ENCODE results near the gene BCL2L13. TPM values are rescaled to one million over a fixed set of nuclear protein-coding genes. Genes with fewer than 3 reads are reported as not detected.

Gene BCL2L13
- polyA plus RNA-seq, 6 donors from 2014 or later: 21.5 to 49.5 (median 47.7) TPM

DNA sequence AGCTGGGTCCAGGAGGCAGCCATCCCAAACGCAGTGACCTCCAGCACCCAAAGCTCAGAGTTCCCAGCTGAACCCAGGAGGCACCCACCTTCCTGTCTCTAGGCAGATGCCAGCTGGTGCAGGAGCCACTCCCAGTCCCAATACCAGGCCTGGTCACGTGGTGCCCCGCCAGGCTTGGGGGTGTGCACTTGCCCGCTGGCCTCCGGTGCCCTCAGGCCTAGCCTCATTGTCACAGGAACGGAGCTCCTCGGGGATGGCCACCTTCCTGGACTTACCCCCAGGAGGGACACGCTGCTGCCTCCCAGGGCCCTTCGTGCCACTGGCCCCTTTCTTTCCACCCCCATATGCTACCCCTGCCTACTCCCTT lies 131.1 kb downstream of the BCL2L13 start:
- peak overlapping the region in 4 of 6 donors; percentile 24 to 93 (median 74) for H3K27ac Mint-ChIP-seq
- no peak for DNase-seq
- H3K4me3 Mint-ChIP-seq: peak overlapping the region in 1 of 8 donors; percentile 43
- peaks cover 37 to 57% (median 44%) of the 10 kb centered on the region in 3 donors for H3K4me1 Mint-ChIP-seq
- no peaks in the 10 kb centered on the region for H3K27me3 Mint-ChIP-seq
- no peak for ATAC-seq (ENCODE audit: low read depth in 2 of 2)
- no peaks in the 10 kb centered on the region for H3K9me3 Mint-ChIP-seq
- H3K36me3 Mint-ChIP-seq: no peaks in the 10 kb centered on the region

DNA sequence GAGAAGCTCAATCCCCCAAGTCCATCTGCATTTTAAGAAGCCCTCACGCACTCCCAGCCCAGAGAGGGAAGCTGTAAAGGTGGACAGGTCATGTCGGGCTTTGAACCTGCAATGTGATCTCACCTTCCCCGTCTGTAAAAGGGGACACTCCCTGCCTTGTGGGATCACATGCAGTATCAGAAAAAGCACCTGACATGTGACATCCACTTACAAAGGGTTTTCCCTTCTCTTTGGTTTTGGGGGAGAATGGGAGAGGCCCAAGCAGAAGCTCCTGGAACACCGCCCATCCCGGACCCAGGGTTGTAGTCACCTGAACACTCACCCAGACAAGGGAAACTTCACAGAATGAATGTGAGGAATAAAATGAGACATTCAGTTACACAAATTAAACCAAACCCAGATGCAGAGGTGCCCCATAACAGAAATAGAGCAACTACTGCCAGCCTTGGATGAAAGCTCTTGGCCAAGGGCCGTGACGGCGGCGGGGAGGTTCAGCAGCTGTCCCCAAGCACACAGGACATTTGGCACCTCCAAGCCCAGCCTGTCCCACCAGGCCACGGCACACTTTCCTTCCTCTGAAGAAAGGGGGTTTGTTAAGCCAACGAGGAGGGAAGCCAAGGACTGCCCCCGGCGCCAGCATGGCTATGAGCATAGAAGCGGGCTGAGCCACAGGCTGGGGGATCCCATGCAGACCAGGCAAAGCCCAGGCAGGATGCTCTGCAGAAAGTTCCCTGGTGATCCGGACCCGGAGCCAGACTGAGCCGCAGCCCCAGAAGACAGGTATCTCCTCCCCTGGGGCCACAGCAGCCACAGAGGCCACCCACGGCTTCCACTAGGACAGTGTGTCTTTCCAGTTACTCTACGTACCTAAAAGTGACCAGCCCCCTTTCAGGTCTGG lies 131.9 kb downstream of the BCL2L13 start:
- Mint-ChIP-seq H3K27me3 (no peaks in the 10 kb centered on the region), H3K4me1 (peaks cover 38 to 60% (median 49%) of the 10 kb centered on the region in 3 donors), H3K9me3 (no peaks in the 10 kb centered on the region), H3K4me3 (peak overlapping the region in 1 of 8 donors; percentile 43), H3K36me3 (no peaks in the 10 kb centered on the region), H3K27ac (peak overlapping the region; percentile 24 to 96 (median 74))
- ATAC-seq (ENCODE audit: low read depth in 2 of 2) (no peak), DNase-seq (no peak)

DNA sequence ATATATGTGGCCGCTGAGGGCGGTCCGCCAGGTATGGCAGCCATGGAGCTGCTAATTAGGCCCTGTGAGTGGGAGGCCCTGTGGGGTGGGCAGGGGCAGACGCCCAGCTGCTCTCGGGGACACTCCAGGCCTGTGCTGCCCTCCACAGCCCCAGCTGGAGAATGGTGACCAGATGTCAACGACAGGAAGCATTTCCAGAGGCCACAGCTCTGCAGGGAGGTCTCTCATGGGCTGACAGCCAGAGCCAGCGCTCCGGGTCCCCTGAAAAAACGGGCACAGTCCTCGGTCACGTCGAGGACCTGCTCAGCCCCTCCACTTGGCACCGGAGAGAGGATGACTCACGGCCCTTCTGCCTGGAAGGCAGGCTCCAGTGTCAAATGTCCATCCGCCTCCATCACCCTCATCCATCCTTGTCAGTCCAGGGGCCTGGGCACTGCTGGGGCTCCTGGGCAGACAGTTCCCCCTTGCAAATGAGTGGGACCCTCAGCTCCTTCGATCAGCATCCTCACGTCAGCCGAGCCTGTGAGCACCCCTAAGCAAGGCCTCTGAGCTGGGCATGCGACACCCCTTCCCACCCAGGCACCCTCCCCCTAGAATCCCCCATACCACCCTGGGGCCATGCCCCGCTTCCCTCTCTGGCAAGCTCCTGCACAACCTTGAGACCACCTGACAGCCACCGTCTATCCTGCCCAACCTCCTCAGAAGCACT lies 133.8 kb downstream of the BCL2L13 start:
- H3K4me1 Mint-ChIP-seq: peaks cover 51 to 77% (median 63%) of the 10 kb centered on the region in 3 donors
- DNase-seq (no peak), ATAC-seq (ENCODE audit: low read depth in 2 of 2) (no peak)
- peak overlapping the region; percentile 74 to 95 (median 89) for H3K4me3 Mint-ChIP-seq
- H3K27me3 Mint-ChIP-seq: no peaks in the 10 kb centered on the region
- no peaks in the 10 kb centered on the region for H3K9me3 Mint-ChIP-seq
- no peaks in the 10 kb centered on the region for H3K36me3 Mint-ChIP-seq
- H3K27ac Mint-ChIP-seq: peak overlapping the region; percentile 90 to 99 (median 97)

DNA sequence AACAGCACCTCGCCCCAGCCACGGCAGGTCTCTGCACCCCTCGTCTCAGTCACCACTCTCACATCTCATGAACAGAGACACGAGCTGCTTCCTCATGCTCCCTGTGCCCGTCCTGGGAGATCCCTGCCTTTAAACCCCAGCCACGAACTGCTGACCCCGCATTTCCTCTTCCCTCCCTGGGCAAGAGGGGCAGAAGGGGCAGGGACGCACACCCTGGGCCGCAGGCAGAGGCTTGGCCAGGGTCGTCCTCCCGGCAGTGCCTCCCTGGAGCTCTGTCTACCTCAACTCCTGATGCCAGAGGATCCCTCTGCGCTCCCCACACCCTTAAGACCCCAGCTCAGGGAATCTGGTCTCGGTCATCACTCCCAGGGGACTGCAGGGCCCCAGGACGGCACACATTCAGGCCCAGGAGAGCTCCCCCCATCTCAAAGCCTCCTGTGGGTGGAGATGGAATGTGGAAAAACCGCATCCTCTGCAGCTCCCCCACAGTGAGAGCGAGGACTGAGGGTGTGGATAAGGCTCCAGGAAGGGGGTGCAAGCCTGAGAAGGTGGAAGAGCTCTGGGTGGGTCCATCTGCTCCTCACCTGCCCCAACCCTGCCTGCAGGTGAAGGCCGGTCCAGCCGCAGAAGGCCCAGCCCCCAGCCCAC lies 134.5 kb downstream of the BCL2L13 start:
- H3K36me3 Mint-ChIP-seq: no peaks in the 10 kb centered on the region
- H3K27me3 Mint-ChIP-seq: no peaks in the 10 kb centered on the region
- no peaks in the 10 kb centered on the region for H3K9me3 Mint-ChIP-seq
- peak overlapping the region; percentile 74 to 95 (median 89) for H3K4me3 Mint-ChIP-seq
- peak overlapping the region; percentile 90 to 99 (median 97) for H3K27ac Mint-ChIP-seq
- DNase-seq (no peak), ATAC-seq (ENCODE audit: low read depth in 2 of 2) (no peak)
- H3K4me1 Mint-ChIP-seq: peaks cover 52 to 77% (median 64%) of the 10 kb centered on the region in 3 donors

DNA sequence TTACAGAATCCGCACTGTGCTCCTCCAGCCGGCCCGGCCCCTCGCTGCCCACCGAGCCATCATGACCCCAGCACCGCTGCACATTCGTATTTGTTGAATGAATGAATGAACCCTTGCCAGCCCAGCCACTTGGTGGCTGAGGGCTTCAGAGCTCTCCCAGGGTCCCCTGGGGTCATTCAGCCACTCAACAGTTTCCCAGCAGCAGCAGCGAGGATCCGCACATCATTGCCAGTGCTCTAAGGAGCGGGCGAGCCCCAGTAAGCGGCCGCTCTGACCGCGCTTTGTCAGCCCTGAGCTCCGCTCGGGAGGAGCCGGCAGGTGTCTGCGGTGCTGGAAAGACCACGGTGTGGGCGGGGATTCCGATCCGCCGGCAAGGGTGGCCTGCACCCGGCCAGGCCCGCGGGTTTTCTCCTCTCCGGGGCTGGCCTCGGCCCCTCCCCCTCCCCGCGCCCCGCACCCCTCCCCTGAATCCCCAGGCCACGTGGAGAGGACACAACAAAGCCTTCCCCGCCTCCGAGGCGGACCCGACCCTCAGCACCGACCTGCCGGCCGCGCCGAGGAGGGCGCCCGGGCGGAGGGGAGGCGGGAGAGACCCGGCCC lies 135.1 kb downstream of the BCL2L13 start:
- Mint-ChIP-seq H3K4me3 (peak overlapping the region; percentile 74 to 95 (median 89)), H3K36me3 (no peaks in the 10 kb centered on the region), H3K9me3 (no peaks in the 10 kb centered on the region), H3K4me1 (peaks cover 54 to 80% (median 66%) of the 10 kb centered on the region in 3 donors), H3K27me3 (no peaks in the 10 kb centered on the region), H3K27ac (peak overlapping the region; percentile 90 to 99 (median 96))
- DNase-seq: peak; percentile 63
- ATAC-seq (ENCODE audit: low read depth in 2 of 2): peak; percentile 30 to 40

DNA sequence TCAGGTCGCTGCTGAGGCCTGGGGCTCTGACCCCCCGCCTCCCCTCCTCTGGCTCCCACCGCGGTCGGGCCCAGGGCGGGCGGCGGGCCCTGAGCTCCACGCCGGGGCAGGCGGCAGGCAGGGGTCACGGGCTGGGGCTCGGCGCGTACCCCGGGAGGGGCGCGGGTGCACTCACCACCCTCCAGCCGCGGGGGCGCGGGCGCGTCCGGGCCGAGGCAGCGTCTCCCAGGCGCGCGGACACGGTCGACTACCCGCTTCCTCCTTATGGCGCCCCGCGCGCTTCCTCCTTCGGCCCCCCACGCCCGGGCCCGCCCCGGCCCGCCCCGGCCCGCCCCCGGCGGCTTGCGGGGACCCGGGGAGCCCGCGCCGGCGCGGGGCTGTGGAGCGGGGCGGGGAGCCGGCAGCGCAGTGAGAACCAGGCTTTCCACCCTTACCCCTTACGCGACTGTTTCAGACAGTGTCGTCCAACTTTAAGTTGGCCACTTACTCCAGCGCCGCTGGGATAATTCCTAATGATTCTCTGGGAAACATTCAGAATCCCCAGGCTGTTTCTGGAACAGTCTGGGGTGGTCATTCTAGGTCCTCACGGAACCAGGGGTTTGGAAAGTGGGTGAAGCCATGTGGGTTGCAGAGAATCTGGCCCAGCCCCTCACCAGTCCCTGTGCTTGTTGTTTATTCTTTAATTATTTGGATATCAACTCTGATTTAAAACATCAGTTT lies 135.8 kb downstream of the BCL2L13 start, which contains the start of gene BID:
TSS of gene BID (minus strand) at position 264 of the 720 bp plus-strand sequence. CDS start 24,353 bp downstream, outside the sequence.
- Mint-ChIP-seq H3K4me3 (peak within 1 kb of the TSS; percentile 84 to 95 (median 90)), H3K36me3 (peaks cover 0 to 4% of the 10 kb centered on the region in 2 donors), H3K9me3 (no peaks in the 10 kb centered on the region), H3K4me1 (peaks cover 61 to 87% (median 73%) of the 10 kb centered on the region in 3 donors), H3K27ac (peak within 1 kb of the TSS; percentile 93 to 99 (median 97)), H3K27me3 (no peaks in the 10 kb centered on the region)
- DNase-seq (peak; percentile 82), ATAC-seq (ENCODE audit: low read depth in 2 of 2) (peak; percentile 59 to 61)

DNA sequence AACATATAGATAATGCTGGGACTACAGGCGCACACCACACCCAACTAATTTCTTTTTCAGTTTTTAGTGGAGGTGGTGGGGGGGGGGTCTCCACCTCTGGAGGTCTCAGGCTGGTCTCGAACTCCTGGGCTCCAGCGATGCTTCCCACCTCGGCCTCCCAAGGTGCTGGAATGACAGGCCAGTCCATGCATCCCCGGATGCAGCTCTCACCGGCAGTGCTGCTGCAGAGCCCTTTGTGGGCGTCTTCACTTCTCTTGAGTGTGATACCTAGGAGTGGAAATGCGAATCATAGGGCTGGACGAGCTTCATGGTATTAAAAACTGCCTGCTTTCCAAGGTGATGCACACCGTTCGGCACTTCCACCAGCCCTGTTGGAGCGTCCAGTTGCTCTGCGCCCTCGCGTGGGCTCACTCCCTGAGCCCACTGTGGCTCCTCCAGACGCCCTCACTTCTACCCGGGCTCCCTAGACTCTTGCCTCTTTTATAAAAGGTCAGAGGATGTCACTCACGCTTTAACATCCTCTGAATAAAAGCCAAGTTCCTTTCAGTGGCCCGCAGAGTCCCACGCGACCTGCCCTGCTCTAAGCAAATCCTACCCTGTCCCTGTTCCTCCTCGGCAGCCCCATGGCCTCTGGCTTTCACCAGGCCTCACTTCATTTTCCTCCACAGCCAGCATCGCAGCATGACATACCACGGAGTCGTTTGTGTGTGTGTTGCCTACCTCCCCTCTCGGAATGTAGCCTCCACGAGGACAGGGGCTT lies 136.5 kb downstream of the BCL2L13 start:
- ATAC-seq (ENCODE audit: low read depth in 2 of 2): no peak
- DNase-seq: no peak
- peaks cover 60 to 87% (median 79%) of the 10 kb centered on the region in 3 donors for H3K4me1 Mint-ChIP-seq
- peaks cover 0 to 8% of the 10 kb centered on the region in 2 donors for H3K36me3 Mint-ChIP-seq
- peak overlapping the region; percentile 66 to 92 (median 84) for H3K4me3 Mint-ChIP-seq
- peak overlapping the region; percentile 52 to 99 (median 95) for H3K27ac Mint-ChIP-seq
- no peaks in the 10 kb centered on the region for H3K27me3 Mint-ChIP-seq
- peaks cover 0 to 2% (median 0%) of the 10 kb centered on the region in 7 donors for H3K9me3 Mint-ChIP-seq

DNA sequence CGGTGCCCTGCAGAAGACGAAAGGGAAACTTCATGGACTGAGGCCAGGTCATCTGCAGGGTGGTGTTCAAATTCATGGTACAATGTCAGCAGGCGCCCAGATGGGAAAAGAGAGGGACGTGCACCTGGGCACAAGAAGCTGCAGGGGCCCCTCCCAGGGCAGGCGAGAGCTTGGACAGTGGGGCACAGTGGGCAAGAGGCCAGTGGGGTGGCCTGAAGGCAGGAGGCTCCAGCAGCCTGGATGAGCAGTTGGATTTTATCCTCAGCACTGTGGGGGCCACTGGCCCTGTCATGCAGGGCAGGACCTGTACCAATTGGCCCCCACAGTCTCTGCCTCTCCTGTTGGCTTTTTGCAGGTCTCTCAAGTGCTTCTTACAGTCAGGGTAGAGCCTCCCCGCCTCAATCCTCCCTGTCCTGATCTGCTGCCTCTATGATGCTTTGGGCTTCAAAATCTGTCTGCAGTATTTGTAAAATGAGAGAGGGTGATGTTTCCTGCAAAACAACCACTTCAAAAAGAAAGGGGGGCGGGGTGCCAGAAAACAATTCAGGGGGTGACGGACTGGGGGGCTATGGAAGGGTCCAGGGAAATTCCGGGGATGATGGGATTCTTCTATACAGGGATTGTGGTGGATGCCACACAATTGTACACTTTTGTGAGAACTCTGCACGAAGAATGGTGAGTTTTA lies 137.4 kb downstream of the BCL2L13 start:
- Mint-ChIP-seq H3K4me3 (peak overlapping the region in 7 of 8 donors; percentile 66 to 96 (median 92)), H3K27ac (peak overlapping the region; percentile 83 to 99 (median 98)), H3K4me1 (peaks cover 66 to 88% (median 80%) of the 10 kb centered on the region in 3 donors), H3K9me3 (peaks cover 0 to 2% (median 0%) of the 10 kb centered on the region in 7 donors), H3K27me3 (no peaks in the 10 kb centered on the region), H3K36me3 (peaks cover 0 to 8% of the 10 kb centered on the region in 2 donors)
- ATAC-seq (ENCODE audit: low read depth in 2 of 2) (no peak), DNase-seq (no peak)

DNA sequence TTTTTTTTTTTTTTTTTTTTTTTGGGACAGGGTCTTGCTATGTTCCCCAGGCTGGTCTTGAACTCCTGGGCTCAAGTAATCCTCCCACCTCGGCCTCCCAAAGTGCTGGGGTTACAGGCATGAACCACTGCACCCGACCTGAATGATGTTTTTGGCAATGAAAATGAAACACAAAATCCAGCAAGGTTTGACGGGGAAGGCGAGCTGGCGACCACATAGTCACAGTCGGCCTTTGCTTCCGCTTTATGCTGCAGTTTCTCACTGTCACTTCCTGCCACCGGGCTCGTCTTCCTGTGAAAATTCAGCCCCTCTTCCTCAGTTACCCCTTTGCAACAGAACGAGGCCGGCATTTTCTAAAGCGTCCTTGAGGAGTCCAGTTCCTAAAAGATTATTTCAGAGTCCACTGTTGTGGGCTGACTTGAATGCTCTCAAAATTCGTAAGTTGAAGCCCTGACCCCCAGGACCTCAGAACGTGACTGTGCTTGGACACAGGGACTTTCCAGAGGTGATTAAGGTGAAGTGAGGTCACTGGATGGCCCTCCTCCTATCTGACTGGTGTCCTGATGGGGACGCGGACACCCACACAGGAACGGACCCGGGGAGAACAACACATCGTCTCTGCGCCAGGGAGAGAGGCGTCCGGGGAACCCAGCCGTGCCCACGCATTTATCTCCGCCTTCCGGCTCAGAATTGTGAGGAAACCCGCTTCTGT lies 138.6 kb downstream of the BCL2L13 start:
- DNase-seq (peak; percentile 83), ATAC-seq (ENCODE audit: low read depth in 2 of 2) (peak; percentile 56 to 63)
- H3K4me3 Mint-ChIP-seq: peak overlapping the region; percentile 89 to 96 (median 92)
- peaks cover 0 to 8% of the 10 kb centered on the region in 2 donors for H3K36me3 Mint-ChIP-seq
- peaks cover 0 to 2% (median 0%) of the 10 kb centered on the region in 7 donors for H3K9me3 Mint-ChIP-seq
- no peaks in the 10 kb centered on the region for H3K27me3 Mint-ChIP-seq
- H3K4me1 Mint-ChIP-seq: peaks cover 65 to 86% (median 80%) of the 10 kb centered on the region in 3 donors
- H3K27ac Mint-ChIP-seq: peak overlapping the region; percentile 94 to 99 (median 99)

DNA sequence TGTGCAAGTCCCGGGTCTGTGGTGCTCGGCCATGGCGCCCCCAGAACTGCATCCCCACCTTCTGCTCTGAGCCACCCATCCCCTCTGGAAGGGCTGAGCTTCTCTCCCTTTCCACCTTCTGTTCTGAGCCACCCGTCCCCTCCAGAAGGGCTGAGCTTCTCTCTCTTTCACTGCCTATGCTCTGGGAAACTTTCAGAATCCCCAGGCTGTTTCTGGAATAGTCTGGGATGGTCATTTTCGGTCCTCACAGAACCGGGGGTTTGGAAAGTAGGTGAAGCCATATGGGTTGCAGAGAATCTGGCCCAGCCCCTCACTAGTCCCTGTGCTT lies 139.1 kb downstream of the BCL2L13 start:
- H3K27me3 Mint-ChIP-seq: no peaks in the 10 kb centered on the region
- peaks cover 63 to 86% (median 74%) of the 10 kb centered on the region in 3 donors for H3K4me1 Mint-ChIP-seq
- peak overlapping the region; percentile 94 to 99 (median 99) for H3K27ac Mint-ChIP-seq
- H3K9me3 Mint-ChIP-seq: peaks cover 0 to 2% (median 0%) of the 10 kb centered on the region in 7 donors
- peak overlapping the region; percentile 89 to 96 (median 92) for H3K4me3 Mint-ChIP-seq
- DNase-seq: no peak
- peaks cover 0 to 8% of the 10 kb centered on the region in 2 donors for H3K36me3 Mint-ChIP-seq
- ATAC-seq (ENCODE audit: low read depth in 2 of 2): no peak

Data from naive B cell (primary cell).